Mammary epithelial cell (primary cell): ENCODE results near the gene ACE.

Experiments used
- CTCF ChIP-seq, 2 donors: IDR thresholded peaks in 1 of 2; conservative IDR thresholded peaks in 1 of 2; 2 replicates each; pipeline ENCODE4 v1.5.1; 2011 to 2012; ENCODE audit warnings: inconsistent platforms in 2 of 2, low read length in 2 of 2, mild to moderate bottlenecking in 2 of 2, control low read depth in 1 of 2, low read depth in 1 of 2; ENCODE audit not compliant: insufficient read depth in 1 of 2; ENCODE audit errors: extremely low read depth in 1 of 2
- EZH2 ChIP-seq: IDR thresholded peaks from 2 replicates; pipeline ENCODE4 v1.6.1; 2012; ENCODE audit warnings: low read length, inconsistent platforms, borderline replicate concordance

GRCh38 chr17:63493411-63493810, 16.6 kb downstream of the ACE start:
- no peak for TF ChIP-seq CTCF (conservative IDR thresholded peaks at IDR 0.05 in 1 of 2, IDR thresholded peaks at IDR 0.05 in 1 of 2; ENCODE audit: extremely low read depth in 1 of 2, insufficient read depth in 1 of 2, low read depth in 1 of 2, low read length in 2 of 2)
- TF ChIP-seq EZH2: no peak
